A549 treated with Hydrocortisone at 1 μM for 4 hours (cell line): ENCODE measurements around the gene OR5H14. TPM values are rescaled to one million over a fixed set of nuclear protein-coding genes. Genes with fewer than 3 reads are reported as not detected.

Experiments used
- total RNA-seq: library from RNA; stranded (reverse); fragments of 200-300 nt; extraction: Qiagen RNA extraction; gene quantifications from 5 replicates; pipeline ENCODE4 v1.2.3, GENCODE V29; 2022

Gene OR5H14
- total RNA-seq = not detected in 5 replicates

DNA sequence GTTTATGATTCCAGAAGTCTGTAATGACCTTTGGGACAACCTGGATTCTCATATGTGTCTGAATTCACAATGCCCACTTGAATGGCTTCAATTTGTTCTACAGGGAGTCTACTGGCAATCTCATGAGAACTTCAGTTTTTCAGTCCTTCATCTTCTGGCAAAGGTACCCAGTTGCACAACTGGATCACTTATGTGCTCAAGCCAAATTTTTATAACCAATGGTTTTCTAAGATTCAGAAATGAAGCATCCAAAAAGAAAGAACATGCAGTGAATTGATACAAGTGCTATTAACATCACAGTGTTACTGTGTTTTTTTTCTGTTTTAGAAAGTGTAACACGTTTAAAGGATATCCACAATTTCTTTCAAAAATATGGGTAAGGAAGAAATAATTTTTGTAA, at the start of gene OR5H14:
Gene OR5H14 (plus strand): TSS at position 301 of the 400 bp plus-strand sequence. CDS start 1,907 bp downstream, outside the sequence.

DNA sequence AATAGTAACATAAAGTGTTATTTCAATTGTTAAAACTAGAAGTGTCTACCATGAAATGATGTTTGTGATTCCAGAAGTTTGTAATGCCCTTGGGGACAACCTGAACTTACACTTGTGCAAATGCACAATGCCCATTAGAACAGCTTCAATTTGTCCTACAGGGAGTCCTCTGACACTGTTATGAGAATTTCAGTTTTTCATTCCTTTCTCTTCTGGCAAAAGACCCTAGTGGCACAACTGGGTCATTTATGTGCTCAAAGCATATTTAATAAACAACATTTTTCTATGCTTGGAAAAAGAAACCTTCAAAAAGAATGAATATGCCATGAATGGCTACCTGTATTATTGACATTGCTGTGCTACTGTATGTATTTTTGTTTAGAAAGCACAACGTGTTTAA, 16.9 kb upstream of the OR5H14 start, which contains the start of gene OR5H1:
Gene OR5H1 (plus strand): TSS at position 301 of the 400 bp plus-strand sequence. CDS start 1,977 bp downstream, outside the sequence.

DNA sequence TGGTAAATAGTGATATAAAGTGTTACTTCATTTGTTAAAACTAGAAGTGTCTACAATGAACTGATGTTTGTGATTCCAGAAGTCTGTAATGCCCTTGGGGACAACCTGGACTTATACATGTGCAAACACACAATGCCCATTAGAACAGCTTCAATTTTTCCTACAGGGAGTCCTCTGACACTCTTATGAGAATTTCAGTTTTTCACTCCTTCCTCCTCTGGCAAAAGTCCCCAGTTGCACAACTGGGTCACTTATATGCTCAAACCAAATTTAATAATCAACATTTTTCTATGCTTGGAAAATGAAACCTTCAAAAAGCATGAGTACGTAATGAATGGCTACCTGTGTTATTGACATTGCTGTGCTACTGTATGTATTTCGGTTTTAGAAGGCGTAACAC, 19.1 kb downstream of the OR5H14 start, which contains the start of gene OR5H15:
Gene OR5H15 (plus strand): TSS at position 301 of the 400 bp plus-strand sequence. CDS start 2,004 bp downstream, outside the sequence.

Other genes starting within 250 kb of the OR5H14 start
- gene RIOX2, start 175.0 kb upstream of the OR5H14 start, total RNA-seq = 29.3 to 37.5 TPM (median 30.9 TPM) in 5 replicates
- gene GABRR3, start 112.2 kb upstream of the OR5H14 start, total RNA-seq = not detected in 5 replicates
- not detected in 5 replicates for gene OR5AC2, start 60.3 kb upstream of the OR5H14 start, total RNA-seq
- gene OR5H1, start 16.8 kb upstream of the OR5H14 start, total RNA-seq = not detected in 5 replicates
- gene OR5H15, start 19.2 kb downstream of the OR5H14 start, total RNA-seq = not detected in 5 replicates
- not detected in 5 replicates for gene OR5H6, start 116.8 kb downstream of the OR5H14 start, total RNA-seq
- gene OR5H2, start 135.0 kb downstream of the OR5H14 start, total RNA-seq = not detected in 5 replicates
- not detected in 5 replicates for gene OR5K4, start 206.4 kb downstream of the OR5H14 start, total RNA-seq
- gene OR5K3, start 243.2 kb downstream of the OR5H14 start, total RNA-seq = not detected in 5 replicates